Measurements from ENCODE around the gene CFAP65. TPM values are rescaled to one million over a fixed set of nuclear protein-coding genes. Genes with fewer than 3 reads are reported as not detected.

The CFAP65 gene
- total RNA-seq, 4 donors from 2014 or later: 1.5 to 3.6 TPM; not detected in 2

GRCh38 chr2:218980735-218981389 lies 60.5 kb downstream of the CFAP65 start:
- Histone ChIP-seq H3K36me3 (no peaks in the 10 kb centered on the region), H3K4me1 (peaks cover 0 to 52% (median 12%) of the 10 kb centered on the region in 4 donors), H3K9me3 (no peaks in the 10 kb centered on the region), H3K4me3 (peak overlapping the region in 2 of 4 donors; percentile 34 to 40), H3K27ac (no peak overlapping the region), H3K27me3 (peaks cover 3 to 56% of the 10 kb centered on the region in 2 donors)
- peak in 1 of 3 donors; percentile 42 for DNase-seq
- TF ChIP-seq, protein P1, sequence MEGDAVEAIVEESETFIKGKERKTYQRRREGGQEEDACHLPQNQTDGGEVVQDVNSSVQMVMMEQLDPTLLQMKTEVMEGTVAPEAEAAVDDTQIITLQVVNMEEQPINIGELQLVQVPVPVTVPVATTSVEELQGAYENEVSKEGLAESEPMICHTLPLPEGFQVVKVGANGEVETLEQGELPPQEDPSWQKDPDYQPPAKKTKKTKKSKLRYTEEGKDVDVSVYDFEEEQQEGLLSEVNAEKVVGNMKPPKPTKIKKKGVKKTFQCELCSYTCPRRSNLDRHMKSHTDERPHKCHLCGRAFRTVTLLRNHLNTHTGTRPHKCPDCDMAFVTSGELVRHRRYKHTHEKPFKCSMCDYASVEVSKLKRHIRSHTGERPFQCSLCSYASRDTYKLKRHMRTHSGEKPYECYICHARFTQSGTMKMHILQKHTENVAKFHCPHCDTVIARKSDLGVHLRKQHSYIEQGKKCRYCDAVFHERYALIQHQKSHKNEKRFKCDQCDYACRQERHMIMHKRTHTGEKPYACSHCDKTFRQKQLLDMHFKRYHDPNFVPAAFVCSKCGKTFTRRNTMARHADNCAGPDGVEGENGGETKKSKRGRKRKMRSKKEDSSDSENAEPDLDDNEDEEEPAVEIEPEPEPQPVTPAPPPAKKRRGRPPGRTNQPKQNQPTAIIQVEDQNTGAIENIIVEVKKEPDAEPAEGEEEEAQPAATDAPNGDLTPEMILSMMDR (IDR thresholded peaks at IDR 0.05): no peak
- no peak for TF ChIP-seq POLR2A (IDR thresholded peaks at IDR 0.05)

GRCh38 chr2:218979846-218980734 lies 61.2 kb downstream of the CFAP65 start:
- no peaks in the 10 kb centered on the region for H3K36me3 ChIP-seq
- H3K9me3 ChIP-seq: no peaks in the 10 kb centered on the region
- H3K4me1 ChIP-seq: peaks cover 0 to 45% (median 11%) of the 10 kb centered on the region in 4 donors
- no peak overlapping the region for H3K27ac ChIP-seq
- peak; percentile 71 to 93 (median 92) for DNase-seq
- peaks cover 3 to 49% of the 10 kb centered on the region in 2 donors for H3K27me3 ChIP-seq
- peak overlapping the region in 2 of 4 donors; percentile 32 to 37 for H3K4me3 ChIP-seq
- TF ChIP-seq, protein P1 (IDR thresholded peaks at IDR 0.05): peak; percentile 41 to 96 (median 92)
- peak in 1 of 2 donors; percentile 19 for TF ChIP-seq POLR2A (IDR thresholded peaks at IDR 0.05)

GRCh38 chr2:218975060-218975777 lies 66.1 kb downstream of the CFAP65 start:
- H3K36me3 ChIP-seq: no peaks in the 10 kb centered on the region
- TF ChIP-seq, protein P1 (IDR thresholded peaks at IDR 0.05): peak in 2 of 6 experiments; percentile 22 to 58
- TF ChIP-seq POLR2A (IDR thresholded peaks at IDR 0.05): no peak
- H3K27me3 ChIP-seq: peaks cover 0 to 1% of the 10 kb centered on the region in 2 donors
- DNase-seq: peak in 1 of 3 donors; percentile 84
- H3K27ac ChIP-seq: peak overlapping the region in 2 of 4 donors; percentile 85 to 87
- H3K4me1 ChIP-seq: peaks cover 0 to 7% (median 0%) of the 10 kb centered on the region in 4 donors
- H3K9me3 ChIP-seq: no peaks in the 10 kb centered on the region
- H3K4me3 ChIP-seq: no peak overlapping the region

GRCh38 chr2:218970894-218971293 lies 70.4 kb downstream of the CFAP65 start:
- DNase-seq: no peak
- TF ChIP-seq POLR2A (IDR thresholded peaks at IDR 0.05): no peak
- TF ChIP-seq, protein P1 (IDR thresholded peaks at IDR 0.05): no peak
- H3K36me3 ChIP-seq: no peaks in the 10 kb centered on the region
- no peak overlapping the region for H3K4me3 ChIP-seq
- H3K9me3 ChIP-seq: no peaks in the 10 kb centered on the region
- no peaks in the 10 kb centered on the region for H3K27me3 ChIP-seq
- H3K4me1 ChIP-seq: no peaks in the 10 kb centered on the region
- no peak overlapping the region for H3K27ac ChIP-seq
